GM23338 (cell line): ENCODE data around the gene GUCA1A. TPM values are rescaled to one million over a fixed set of nuclear protein-coding genes. Genes with fewer than 3 reads are reported as not detected.

ENCODE experiments used
- ATAC-seq: fragments of 200-7000 bp; cut with Tn5 transposase; 3 replicates; pipeline ENCODE4 v1.9.1; 2020
- DNase-seq: peaks from one replicate; pipeline ENCODE4 v3.0.0-alpha.2; 2015; ENCODE audit warnings: low spot score
- H2AFZ ChIP-seq: fragments of 200-600 bp; sonication (generic); 2 replicates; pipeline ENCODE4 v1.8.0; 2016; ENCODE audit warnings: antibody characterized with exemption, mild to moderate bottlenecking, moderate library complexity
- H3F3A ChIP-seq: fragments of 200-600 bp; sonication (generic); replicated peaks from 2 replicates; pipeline ENCODE4 v1.8.0; 2017; ENCODE audit warnings: antibody characterized with exemption, mixed run types, low read depth
- H3K27ac ChIP-seq: fragments of 200-600 bp; sonication (generic); 2 replicates; pipeline ENCODE4 v1.6.1; 2016; ENCODE audit warnings: low read depth
- H3K27me3 ChIP-seq: fragments of 200-600 bp; sonication (generic); 2 replicates; pipeline ENCODE4 v1.8.0; 2016; ENCODE audit warnings: mild to moderate bottlenecking, mixed run types, moderate library complexity; ENCODE audit not compliant: insufficient read depth
- H3K36me3 ChIP-seq: fragments of 200-600 bp; sonication (generic); 2 replicates; pipeline ENCODE4 v1.8.0; 2016; ENCODE audit warnings: mild to moderate bottlenecking; ENCODE audit not compliant: insufficient read depth
- H3K4me1 ChIP-seq: fragments of 200-600 bp; sonication (generic); 2 replicates; pipeline ENCODE4 v1.8.0; 2016; ENCODE audit warnings: mild to moderate bottlenecking, moderate library complexity; ENCODE audit not compliant: insufficient read depth
- H3K4me2 ChIP-seq: fragments of 200-600 bp; sonication (generic); 2 replicates; pipeline ENCODE4 v1.7.1; 2017; ENCODE audit warnings: mixed run types
- H3K4me3 ChIP-seq: fragments of 200-600 bp; sonication (generic); 2 replicates; pipeline ENCODE4 v1.6.1; 2016; ENCODE audit warnings: mixed run types
- H3K79me2 ChIP-seq: fragments of 200-600 bp; sonication (generic); replicated peaks from 2 replicates; pipeline ENCODE4 v1.8.0; 2017; ENCODE audit warnings: mild to moderate bottlenecking; ENCODE audit not compliant: insufficient read depth
- H3K9me2 ChIP-seq: fragments of 200-600 bp; sonication (generic); 2 replicates; pipeline ENCODE4 v1.8.0; 2017; ENCODE audit not compliant: insufficient read depth
- H4K20me1 ChIP-seq: fragments of 200-600 bp; sonication (generic); replicated peaks from 2 replicates; pipeline ENCODE4 v1.8.0; 2017; ENCODE audit warnings: mild to moderate bottlenecking; ENCODE audit not compliant: insufficient read depth
- H3K27ac Mint-ChIP-seq: 2 replicates; pipeline ENCODE4 v1.8.0; 2020; ENCODE audit warnings: inconsistent platforms, mild to moderate bottlenecking, moderate library complexity, mixed read lengths
- H3K27me3 Mint-ChIP-seq: 3 replicates; pipeline ENCODE4 v1.8.0; 2022; ENCODE audit warnings: low read depth, mild to moderate bottlenecking, moderate library complexity, mixed read lengths, inconsistent platforms; ENCODE audit not compliant: insufficient read depth, poor library complexity
- H3K36me3 Mint-ChIP-seq: 3 replicates; pipeline ENCODE4 v1.8.0; 2021; ENCODE audit warnings: low read depth, mild to moderate bottlenecking, inconsistent platforms, moderate library complexity, mixed read lengths
- H3K4me1 Mint-ChIP-seq: 3 replicates; pipeline ENCODE4 v1.8.0; 2020; ENCODE audit warnings: mild to moderate bottlenecking, inconsistent platforms, mixed read lengths
- H3K4me3 Mint-ChIP-seq: 3 replicates; pipeline ENCODE4 v1.8.0; 2021; ENCODE audit warnings: moderate library complexity, mild to moderate bottlenecking, inconsistent platforms, mixed read lengths
- H3K9me3 Mint-ChIP-seq: 3 replicates; pipeline ENCODE4 v1.8.0; 2020; ENCODE audit warnings: moderate library complexity, mild to moderate bottlenecking, inconsistent platforms, mixed read lengths
- CREB1 ChIP-seq: fragments of 250-450 bp; sonication (Bioruptor Pico); IDR thresholded peaks from 2 replicates; pipeline ENCODE4 v1.5.0; 2020; ENCODE audit warnings: low read depth, mild to moderate bottlenecking, moderate library complexity
- CTCF ChIP-seq, 2 experiments: fragments of 200-600 bp in 1 of 2; sonication (generic) in 1 of 2; conservative IDR thresholded peaks; 2 replicates each; pipeline versions ENCODE4 v1.5.1 to v1.6.1; 2016 to 2017; ENCODE audit warnings: antibody characterized with exemption in 2 of 2, low read depth in 2 of 2, mild to moderate bottlenecking in 2 of 2, moderate library complexity in 1 of 2
- EZH2 ChIP-seq: fragments of 200-600 bp; sonication (generic); IDR thresholded peaks from one replicate; pipeline ENCODE4 v1.8.0; 2017; ENCODE audit warnings: antibody characterized with exemption, mild to moderate bottlenecking, low read depth; ENCODE audit not compliant: unreplicated experiment
- EZH2phosphoT487 ChIP-seq: fragments of 200-600 bp; sonication (generic); IDR thresholded peaks from one replicate; pipeline ENCODE4 v1.8.1; 2018; ENCODE audit warnings: antibody characterized with exemption; ENCODE audit not compliant: unreplicated experiment
- JUNB ChIP-seq: IDR thresholded peaks from one replicate; pipeline ENCODE4 v1.6.1; 2016; ENCODE audit warnings: antibody characterized with exemption; ENCODE audit not compliant: unreplicated experiment
- NANOG ChIP-seq: IDR thresholded peaks from 2 replicates; pipeline ENCODE4 v1.6.1; 2016; ENCODE audit warnings: antibody characterized with exemption, borderline replicate concordance
- POLR2AphosphoS5 ChIP-seq: IDR thresholded peaks from 2 replicates; pipeline ENCODE4 v1.6.1; 2016; ENCODE audit warnings: antibody characterized with exemption, low read depth
- REST ChIP-seq: IDR thresholded peaks from one replicate; pipeline ENCODE4 v1.6.1; 2018; ENCODE audit warnings: antibody characterized with exemption; ENCODE audit not compliant: unreplicated experiment
- STAT1 ChIP-seq: IDR thresholded peaks from one replicate; pipeline ENCODE4 v1.6.1; 2016; ENCODE audit warnings: antibody characterized with exemption; ENCODE audit not compliant: unreplicated experiment
- ZNF331 ChIP-seq: fragments of 250-450 bp; sonication (Bioruptor Pico); IDR thresholded peaks from 2 replicates; pipeline ENCODE4 v1.5.0; 2020; ENCODE audit warnings: low read depth, mild to moderate bottlenecking, moderate library complexity
- ZNF462 ChIP-seq: fragments of 250-450 bp; sonication (Bioruptor Pico); IDR thresholded peaks from 2 replicates; pipeline ENCODE4 v1.5.0; 2020; ENCODE audit warnings: mild to moderate bottlenecking, moderate library complexity
- polyA plus RNA-seq: library from polyadenylated mRNA; unstranded; fragments of >200 nt; fragmentation: Nextera tagmentation; extraction: Ambion mirVana; gene quantifications from 2 replicates; pipeline ENCODE4 v1.2.1, GENCODE V29; 2016
- total RNA-seq: library from RNA; depleted of rRNA; stranded (reverse); fragments of >200 nt; shearing (Covaris generic); gene quantifications from 2 replicates; pipeline ENCODE4 v1.2.3, GENCODE V29; 2014

GUCA1A gene
- total and polyA plus RNA-seq, 2 experiments from 2014 or later: 5.2 to 10.6 TPM

- TF ChIP-seq ZNF331 (CRISPR knock-in tag) (no peak), NANOG (no peak)
These were observed 35.0 kb upstream of the GUCA1A start (continued) for GRCh38 chr6:42138190-42138589.

GRCh38 chr6:42138630-42139619 lies 34.2 kb upstream of the GUCA1A start:
- Mint-ChIP-seq H3K36me3 (peaks cover 21% of the 10 kb centered on the region), H3K27me3 (peaks cover 24% of the 10 kb centered on the region), H3K4me1 (peaks cover 71% of the 10 kb centered on the region), H3K4me3 (peak overlapping the region; percentile 76), H3K27ac (peak overlapping the region; percentile 87), H3K9me3 (no peaks in the 10 kb centered on the region)
- H3K27ac ChIP-seq: peak overlapping the region; percentile 97
- H3F3A ChIP-seq: peaks cover 39% of the 10 kb centered on the region
- no peaks in the 10 kb centered on the region for H3K9me2 ChIP-seq
- H3K4me3 ChIP-seq: peak overlapping the region; percentile 99
- ATAC-seq: no peak
- H3K4me1 ChIP-seq: peaks cover 70% of the 10 kb centered on the region
- peak; percentile 48 for DNase-seq
- peak overlapping the region; percentile 99 for H3K4me2 ChIP-seq
- peaks cover 11% of the 10 kb centered on the region; the same call in 1 of the 2 replicates for H3K36me3 ChIP-seq
- H3K27me3 ChIP-seq: no peaks in the 10 kb centered on the region
- H3K79me2 ChIP-seq: peaks cover 80% of the 10 kb centered on the region
- no peak overlapping the region for H2AFZ ChIP-seq
- peaks cover 38% of the 10 kb centered on the region for H4K20me1 ChIP-seq
- no peak for TF ChIP-seq ZNF331 (CRISPR knock-in tag)
- no peak for TF ChIP-seq NANOG
- no peak for TF ChIP-seq STAT1
- TF ChIP-seq ZNF462 (CRISPR knock-in tag): no peak
- no peak for TF ChIP-seq REST
- TF ChIP-seq POLR2AphosphoS5: no peak
- TF ChIP-seq CTCF (conservative IDR thresholded peaks at IDR 0.05; ENCODE audit: low read depth in 2 of 2): no peak
- no peak for TF ChIP-seq EZH2
- TF ChIP-seq EZH2phosphoT487: no peak
- TF ChIP-seq JUNB: no peak
- TF ChIP-seq CREB1 (CRISPR knock-in tag): no peak
